Neural cell (in vitro differentiated cells): Measurements from ENCODE around the gene FFAR4.

ENCODE experiments used
- EP300 ChIP-seq: fragments of 450-650 bp; conservative IDR thresholded peaks from 2 replicates; pipeline ENCODE4 v1.6.1; 2014; ENCODE audit warnings: antibody characterized with exemption, mild to moderate bottlenecking, moderate library complexity; ENCODE audit not compliant: poor library complexity, severe bottlenecking
- MXI1 ChIP-seq: fragments of 450-650 bp; conservative IDR thresholded peaks from 2 replicates; pipeline ENCODE4 v1.6.1; 2014; ENCODE audit warnings: antibody characterized with exemption, mild to moderate bottlenecking; ENCODE audit not compliant: poor library complexity, severe bottlenecking
- POLR2AphosphoS5 ChIP-seq: IDR thresholded peaks from 2 replicates; pipeline ENCODE4 v1.6.1; 2012
- TF ChIP-seq, protein P1 (sequence below): fragments of 450-650 bp; IDR thresholded peaks from 2 replicates; pipeline ENCODE4 v1.5.1; 2014; ENCODE audit warnings: antibody characterized with exemption, mild to moderate bottlenecking, moderate library complexity; ENCODE audit not compliant: poor library complexity, severe bottlenecking

DNA sequence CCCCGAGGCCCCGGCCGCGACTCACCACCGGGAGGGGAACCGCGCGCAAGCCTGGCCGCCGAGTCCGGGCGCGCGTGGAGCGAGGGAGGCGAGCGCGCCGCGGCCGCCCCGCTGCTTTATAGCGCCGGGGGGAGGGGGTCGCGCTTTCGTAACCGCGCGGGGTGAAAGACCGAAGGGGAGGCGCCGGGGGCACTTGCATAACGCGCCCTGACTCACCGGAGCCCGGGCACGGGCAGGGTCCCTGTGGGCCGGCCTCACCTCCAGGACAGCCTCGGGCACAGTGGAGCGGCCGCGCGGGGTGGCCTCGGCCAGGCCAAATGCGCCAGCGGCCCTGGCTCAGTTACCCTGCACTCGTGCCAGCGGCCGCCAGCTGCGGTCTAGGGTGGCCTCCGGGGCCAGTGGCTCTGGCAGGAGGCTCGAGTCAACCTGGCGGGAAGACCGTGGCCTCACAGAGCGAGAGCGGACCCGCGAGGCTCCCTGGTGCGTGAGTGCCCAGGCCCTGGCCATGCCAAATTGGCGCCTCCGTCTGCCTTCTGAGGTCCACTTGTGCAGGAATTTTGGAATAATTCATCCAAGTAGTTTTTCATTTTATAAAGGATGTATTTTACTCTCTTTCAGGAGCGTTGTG, 34.8 kb downstream of the FFAR4 start, which contains the start of gene RBP4:
- TF ChIP-seq, protein P1, sequence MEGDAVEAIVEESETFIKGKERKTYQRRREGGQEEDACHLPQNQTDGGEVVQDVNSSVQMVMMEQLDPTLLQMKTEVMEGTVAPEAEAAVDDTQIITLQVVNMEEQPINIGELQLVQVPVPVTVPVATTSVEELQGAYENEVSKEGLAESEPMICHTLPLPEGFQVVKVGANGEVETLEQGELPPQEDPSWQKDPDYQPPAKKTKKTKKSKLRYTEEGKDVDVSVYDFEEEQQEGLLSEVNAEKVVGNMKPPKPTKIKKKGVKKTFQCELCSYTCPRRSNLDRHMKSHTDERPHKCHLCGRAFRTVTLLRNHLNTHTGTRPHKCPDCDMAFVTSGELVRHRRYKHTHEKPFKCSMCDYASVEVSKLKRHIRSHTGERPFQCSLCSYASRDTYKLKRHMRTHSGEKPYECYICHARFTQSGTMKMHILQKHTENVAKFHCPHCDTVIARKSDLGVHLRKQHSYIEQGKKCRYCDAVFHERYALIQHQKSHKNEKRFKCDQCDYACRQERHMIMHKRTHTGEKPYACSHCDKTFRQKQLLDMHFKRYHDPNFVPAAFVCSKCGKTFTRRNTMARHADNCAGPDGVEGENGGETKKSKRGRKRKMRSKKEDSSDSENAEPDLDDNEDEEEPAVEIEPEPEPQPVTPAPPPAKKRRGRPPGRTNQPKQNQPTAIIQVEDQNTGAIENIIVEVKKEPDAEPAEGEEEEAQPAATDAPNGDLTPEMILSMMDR: no peak
- TF ChIP-seq MXI1: no peak
- no peak for TF ChIP-seq POLR2AphosphoS5
- TF ChIP-seq EP300: no peak
